SK-N-SH (cell line): ENCODE measurements around the gene TMEM63B. TPM values are rescaled to one million over a fixed set of nuclear protein-coding genes. Genes with fewer than 3 reads are reported as not detected.
"Not testable (repeated sequence)": the region's sequence is repeated elsewhere in the genome, so short reads cannot be mapped to it uniquely, and the experiment has no call there.

Source experiments
- CTCF ChIA-PET: fragments of 300-600, 350-600 bp; formaldehyde crosslinking; extraction: SDS; loops from one replicate; lab custom pipeline; 2021; lab: Yijun Ruan, JAX
- POLR2A ChIA-PET: fragments of 350-600 bp; sonication (Branson Sonifier 250); formaldehyde crosslinking; extraction: SDS; loops from one replicate; lab custom pipeline; 2020; ENCODE audit warnings: antibody characterized with exemption, inconsistent platforms; lab: Yijun Ruan, JAX
- DNase-seq: peaks from one replicate; pipeline ENCODE4 v3.0.0; 2012
- H2AFZ ChIP-seq: fragments of 200-600 bp; sonication (generic); 2 replicates; pipeline ENCODE4 v1.8.1; 2016; ENCODE audit warnings: antibody characterized with exemption, mild to moderate bottlenecking, low read depth
- H3F3A ChIP-seq: fragments of 200-600 bp; sonication (generic); replicated peaks from 2 replicates; pipeline ENCODE3; 2016; ENCODE audit warnings: antibody characterized with exemption, mild to moderate bottlenecking; ENCODE audit not compliant: insufficient read depth
- H3K27ac ChIP-seq, 2 experiments: fragments of 200-500 bp in 1 of 2; fragments of 200-600 bp in 1 of 2; sonication (Bioruptor generic) in 1 of 2; sonication (generic), shearing (Covaris generic) in 1 of 2; 2 replicates each; pipeline versions ENCODE4 v1.5.1 to v1.6.1; 2014 to 2016; ENCODE audit warnings: low read depth in 2 of 2, inconsistent platforms in 1 of 2, low read length in 1 of 2, mild to moderate bottlenecking in 1 of 2, mixed read lengths in 1 of 2
- H3K27me3 ChIP-seq: fragments of 200-600 bp; sonication (generic), shearing (Covaris generic); 2 replicates; pipeline ENCODE4 v1.6.1; 2016; ENCODE audit warnings: mixed run types; ENCODE audit not compliant: insufficient read depth
- H3K36me3 ChIP-seq, 2 experiments: fragments of 200-500 bp in 1 of 2; fragments of 200-600 bp in 1 of 2; sonication (Bioruptor generic) in 1 of 2; sonication (generic) in 1 of 2; replicated peaks in 1 of 2; 2 replicates each; pipeline versions ENCODE3 to v1.5.1; 2014 to 2016; ENCODE audit warnings: low read length in 1 of 2, mild to moderate bottlenecking in 1 of 2; ENCODE audit not compliant: insufficient read depth in 2 of 2, control insufficient read depth in 1 of 2
- H3K4me1 ChIP-seq, 2 experiments: fragments of 200-500 bp in 1 of 2; fragments of 200-600 bp in 1 of 2; sonication (Bioruptor generic) in 1 of 2; sonication (generic), shearing (Covaris generic) in 1 of 2; 2 replicates each; pipeline versions ENCODE4 v1.5.1 to v1.6.1; 2014 to 2016; ENCODE audit warnings: low read depth in 1 of 2, low read length in 1 of 2, mixed run types in 1 of 2; ENCODE audit not compliant: insufficient read depth in 2 of 2, control insufficient read depth in 1 of 2
- H3K4me2 ChIP-seq: fragments of 200-600 bp; sonication (generic), shearing (Covaris generic); 2 replicates; pipeline ENCODE4 v1.6.1; 2017; ENCODE audit warnings: mixed run types
- H3K4me3 ChIP-seq, 2 experiments: fragments of 200-500 bp in 1 of 2; fragments of 200-600 bp in 1 of 2; sonication (Bioruptor generic) in 1 of 2; sonication (generic), shearing (Covaris generic) in 1 of 2; 2 replicates each; pipeline versions ENCODE4 v1.5.1 to v1.8.1; 2014 to 2016; ENCODE audit warnings: low read depth in 2 of 2, inconsistent platforms in 1 of 2, low read length in 1 of 2, mild to moderate bottlenecking in 1 of 2, mixed read lengths in 1 of 2, moderate library complexity in 1 of 2
- H3K79me2 ChIP-seq: fragments of 200-600 bp; sonication (generic); 2 replicates; pipeline ENCODE4 v1.8.1; 2017; ENCODE audit warnings: mild to moderate bottlenecking; ENCODE audit not compliant: insufficient read depth
- H3K9ac ChIP-seq: fragments of 200-600 bp; sonication (generic); 2 replicates; pipeline ENCODE4 v1.6.1; 2017; ENCODE audit warnings: mixed run types
- H3K9me2 ChIP-seq: fragments of 200-600 bp; sonication (generic); 2 replicates; pipeline ENCODE4 v1.6.1; 2017; ENCODE audit warnings: mixed run types
- H3K9me3 ChIP-seq: fragments of 200-600 bp; sonication (generic); 2 replicates; pipeline ENCODE4 v1.6.1; 2017; ENCODE audit warnings: mixed run types, mild to moderate bottlenecking, moderate library complexity
- H4K20me1 ChIP-seq: fragments of 200-600 bp; sonication (generic); 2 replicates; pipeline ENCODE4 v1.6.1; 2017; ENCODE audit warnings: mild to moderate bottlenecking, mixed run types; ENCODE audit not compliant: insufficient read depth
- ELF1 ChIP-seq: IDR thresholded peaks from 2 replicates; pipeline ENCODE4 v1.4.0; 2012
- EZH2phosphoT487 ChIP-seq: fragments of 200-600 bp; sonication (generic); IDR thresholded peaks from 2 replicates; pipeline ENCODE4 v1.6.1; 2017; ENCODE audit warnings: low read depth, mixed run types, mild to moderate bottlenecking, antibody characterized with exemption, moderate library complexity, borderline replicate concordance
- FOSL2 ChIP-seq: IDR thresholded peaks from 2 replicates; pipeline ENCODE4 v1.4.0; 2012; ENCODE audit warnings: low read depth, mild to moderate bottlenecking, moderate library complexity, borderline replicate concordance
- FOXJ3 ChIP-seq: sonication (generic); formaldehyde crosslinking; IDR thresholded peaks from 2 replicates; pipeline ENCODE4 v1.5.1; 2020; ENCODE audit warnings: mild to moderate bottlenecking, missing genetic modification reagents
- GABPA ChIP-seq: IDR thresholded peaks from 2 replicates; pipeline ENCODE4 v1.4.0; 2012; ENCODE audit warnings: low read depth, mild to moderate bottlenecking
- GATA2 ChIP-seq: sonication (generic); formaldehyde crosslinking; IDR thresholded peaks from 2 replicates; pipeline ENCODE4 v1.5.0; 2020; ENCODE audit warnings: mild to moderate bottlenecking, missing genetic modification reagents
- IRF3 ChIP-seq: fragments of 150-350 bp; IDR thresholded peaks from 2 replicates; pipeline ENCODE4 v1.6.1; 2016; ENCODE audit warnings: mild to moderate bottlenecking, low read depth, low read length
- MEF2A ChIP-seq: IDR thresholded peaks from 2 replicates; pipeline ENCODE4 v1.4.0; 2012; ENCODE audit warnings: low read depth, borderline replicate concordance
- POLR2AphosphoS5 ChIP-seq: IDR thresholded peaks from 2 replicates; pipeline ENCODE4 v1.6.1; 2012; ENCODE audit warnings: low read depth, low read length
- RCOR1 ChIP-seq: fragments of 150-350 bp; IDR thresholded peaks from 2 replicates; pipeline ENCODE4 v1.6.1; 2017; ENCODE audit warnings: antibody characterized with exemption, low read length
- RFX5 ChIP-seq: IDR thresholded peaks from 2 replicates; pipeline ENCODE4 v1.6.1; 2012; ENCODE audit warnings: mild to moderate bottlenecking, improper control_type of control experiment, low read length
- SIN3A ChIP-seq: IDR thresholded peaks from 2 replicates; pipeline ENCODE4 v1.6.1; 2012; ENCODE audit warnings: low read depth, mild to moderate bottlenecking, low read length, moderate library complexity, borderline replicate concordance
- SMC3 ChIP-seq: IDR thresholded peaks from 2 replicates; pipeline ENCODE4 v1.6.1; 2012; ENCODE audit warnings: low read depth, low read length, improper control_type of control experiment
- TAF1 ChIP-seq: IDR thresholded peaks from 2 replicates; pipeline ENCODE4 v1.6.1; 2012; ENCODE audit warnings: low read depth, mild to moderate bottlenecking, low read length, moderate library complexity, borderline replicate concordance
- USF2 ChIP-seq: fragments of 150-350 bp; IDR thresholded peaks from 2 replicates; pipeline ENCODE4 v1.6.1; 2017; ENCODE audit warnings: antibody characterized with exemption, low read length, low read depth, borderline replicate concordance
- WGBS: methylation state at CpG from one replicate; pipeline ENCODE4 v1.1.6; 2017; ENCODE audit warnings: low lambda C conversion rate; 5-methylcytosine and 5-hydroxymethylcytosine counted together
- polyA plus RNA-seq, 3 experiments: library from polyadenylated mRNA; depleted of rRNA; stranded (reverse); fragments of >200 nt; gene quantifications; 2 replicates each; pipeline ENCODE4 v1.2.3, GENCODE V29; 2012

Gene TMEM63B
- polyA plus RNA-seq, 1 of the 3 experiments (the other 2 are of a cell fraction) = 52.7 TPM

GRCh38 chr6:44088827-44089590 is 38.3 kb upstream of the TMEM63B start:
- Histone ChIP-seq H3K27ac (no peak overlapping the region), H3K79me2 (no peaks in the 10 kb centered on the region), H3K4me2 (no peak overlapping the region), H3K4me3 (no peak overlapping the region), H3K9ac (no peak overlapping the region), H3K9me3 (no peaks in the 10 kb centered on the region), H3K4me1 (peaks cover 0 to 32% of the 10 kb centered on the region in 2 experiments; a peak in 2 of 4 replicates), H3K27me3 (no peaks in the 10 kb centered on the region), H3K9me2 (no peaks in the 10 kb centered on the region), H2AFZ (no peak overlapping the region), H3K36me3 (no peaks in the 10 kb centered on the region), H3F3A (no peaks in the 10 kb centered on the region), H4K20me1 (no peaks in the 10 kb centered on the region)
- POLR2A ChIA-PET = no interaction called here
- CTCF ChIA-PET = interaction anchor here (0.7 to 5.6 kb wide), 7 partner anchors 8 to 319 kb away, joined by 3 to 38 read pairs (median 8); partner anchors contain the start of gene VEGFA
- TF ChIP-seq FOXJ3 (no peak), IRF3 (no peak), EZH2phosphoT487 (no peak), FOSL2 (no peak), GATA2 (CRISPR knock-in tag) (no peak), ELF1 (no peak), SMC3 (no peak), RFX5 (no peak), SIN3A (no peak), MEF2A (no peak)
- DNase-seq = no peak
- 82% methylated on average over 4 of the region's 11 CpGs for WGBS

- H3K27ac ChIP-seq = no peak overlapping the region
- H2AFZ ChIP-seq = no peak overlapping the region
- H3K4me1 ChIP-seq = peaks cover 0 to 21% of the 10 kb centered on the region in 2 experiments; a peak in 1 of 4 replicates
- 92% methylated on average over 1 of the region's 5 CpGs for WGBS
- H3K36me3 ChIP-seq = no peaks in the 10 kb centered on the region
- POLR2A ChIA-PET = no interaction called here
- H3K4me3 ChIP-seq = no peak overlapping the region
- CTCF ChIA-PET = interaction anchor here (1.1 to 4.7 kb wide), 5 partner anchors 10 to 320 kb away, joined by 3 to 21 read pairs (median 8); partner anchors contain the start of gene VEGFA
- no peak overlapping the region for H3K4me2 ChIP-seq
- no peak for TF ChIP-seq GABPA
- TF ChIP-seq RCOR1 = no peak
- TF ChIP-seq USF2 = no peak
- no peak for TF ChIP-seq SIN3A
- TF ChIP-seq ELF1 = no peak
- no peak for TF ChIP-seq TAF1
- no peak for TF ChIP-seq POLR2AphosphoS5
- no peak for TF ChIP-seq IRF3
- no peak for DNase-seq
- no peaks in the 10 kb centered on the region for H4K20me1 ChIP-seq
- no peaks in the 10 kb centered on the region for H3K9me3 ChIP-seq
- H3K27me3 ChIP-seq = no peaks in the 10 kb centered on the region
- H3K9me2 ChIP-seq = no peaks in the 10 kb centered on the region
- H3F3A ChIP-seq = no peaks in the 10 kb centered on the region
- H3K9ac ChIP-seq = no peak overlapping the region
- H3K79me2 ChIP-seq = no peaks in the 10 kb centered on the region
Observed at GRCh38 chr6:44090465-44090864, 36.9 kb upstream of the TMEM63B start.

- 96% methylated on average over 3 of the region's 3 CpGs for WGBS
- CTCF ChIA-PET = interaction anchor here (1.3 to 4.7 kb wide), 4 partner anchors 9 to 144 kb away, joined by 3 to 21 read pairs (median 10); no protein-coding TSS in a partner anchor
Observed at GRCh38 chr6:44091356-44091755, 36.0 kb upstream of the TMEM63B start.

More at GRCh38 chr6:44091356-44091755, 36.0 kb upstream of the TMEM63B start:
- H3K36me3 ChIP-seq, POLR2A ChIA-PET, H3K9me3 ChIP-seq, DNase-seq, H3K9me2 ChIP-seq, H4K20me1 ChIP-seq, H3K4me2 ChIP-seq, H2AFZ ChIP-seq, H3K79me2 ChIP-seq, H3F3A ChIP-seq, H3K27ac ChIP-seq, H3K27me3 ChIP-seq, H3K9ac ChIP-seq, H3K4me3 ChIP-seq: not testable (repeated sequence)
- peaks cover 0 to 15% of the 10 kb centered on the region in 2 experiments; a peak in 1 of 4 replicates for H3K4me1 ChIP-seq
